ENCODE measurements around the gene ZNF497.

DNA sequence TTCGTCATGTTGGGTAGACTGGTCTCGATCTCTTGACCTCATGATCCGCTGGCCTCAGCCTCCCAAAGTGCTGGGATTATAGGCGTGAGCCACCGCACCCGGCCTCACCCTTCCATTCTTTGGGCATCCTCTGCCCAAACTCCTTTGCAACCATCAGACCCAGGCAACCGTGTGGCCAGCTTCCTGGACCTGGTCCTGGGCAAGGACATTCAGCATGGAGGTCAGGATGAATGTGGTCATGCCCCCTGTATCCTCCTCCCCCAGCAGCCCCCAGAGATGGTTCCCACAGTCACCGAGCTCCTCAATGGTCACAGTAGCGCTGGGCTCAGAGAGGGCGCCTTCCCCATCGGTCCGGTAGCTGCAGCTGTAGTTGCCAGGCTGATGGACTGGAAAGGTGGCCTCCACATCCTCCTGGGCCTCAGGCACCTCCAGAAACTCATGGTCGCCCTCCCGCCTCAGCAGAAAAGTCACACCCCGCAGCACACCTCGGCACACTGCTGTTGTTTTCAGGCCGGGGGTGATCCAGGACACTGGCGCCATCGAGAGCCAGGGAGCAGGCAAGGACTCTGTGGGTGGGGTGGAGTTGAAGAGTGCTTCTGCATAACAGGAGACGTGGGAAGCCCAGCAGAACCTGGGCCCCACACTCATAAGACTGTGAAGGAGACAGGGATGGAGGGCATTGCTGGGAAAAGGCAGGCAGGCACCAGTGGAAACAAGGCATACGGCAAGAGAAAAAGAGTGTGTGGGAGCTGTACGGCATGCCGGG lies 10.4 kb downstream of the ZNF497 start:
- TF ChIP-seq NR2C2 (CRISPR knock-in tag; IDR thresholded peaks at IDR 0.05) (no peak), NR3C1 (CRISPR knock-in tag; conservative IDR thresholded peaks at IDR 0.05; ENCODE audit: low read depth) (no peak), ZNF423 (CRISPR knock-in tag; IDR thresholded peaks at IDR 0.05) (no peak), ETV6 (CRISPR knock-in tag; IDR thresholded peaks at IDR 0.05) (no peak), NFYB (CRISPR knock-in tag; conservative IDR thresholded peaks at IDR 0.05; ENCODE audit: low read depth) (no peak), ZNF121 (CRISPR knock-in tag; IDR thresholded peaks at IDR 0.05) (no peak)
- TF ChIP-seq, protein P1, sequence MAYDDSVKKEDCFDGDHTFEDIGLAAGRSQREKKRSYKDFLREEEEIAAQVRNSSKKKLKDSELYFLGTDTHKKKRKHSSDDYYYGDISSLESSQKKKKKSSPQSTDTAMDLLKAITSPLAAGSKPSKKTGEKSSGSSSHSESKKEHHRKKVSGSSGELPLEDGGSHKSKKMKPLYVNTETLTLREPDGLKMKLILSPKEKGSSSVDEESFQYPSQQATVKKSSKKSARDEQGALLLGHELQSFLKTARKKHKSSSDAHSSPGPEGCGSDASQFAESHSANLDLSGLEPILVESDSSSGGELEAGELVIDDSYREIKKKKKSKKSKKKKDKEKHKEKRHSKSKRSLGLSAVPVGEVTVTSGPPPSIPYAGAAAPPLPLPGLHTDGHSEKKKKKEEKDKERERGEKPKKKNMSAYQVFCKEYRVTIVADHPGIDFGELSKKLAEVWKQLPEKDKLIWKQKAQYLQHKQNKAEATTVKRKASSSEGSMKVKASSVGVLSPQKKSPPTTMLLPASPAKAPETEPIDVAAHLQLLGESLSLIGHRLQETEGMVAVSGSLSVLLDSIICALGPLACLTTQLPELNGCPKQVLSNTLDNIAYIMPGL (CRISPR knock-in tag; IDR thresholded peaks at IDR 0.05), result no peak
- TF ChIP-seq, protein P2, sequence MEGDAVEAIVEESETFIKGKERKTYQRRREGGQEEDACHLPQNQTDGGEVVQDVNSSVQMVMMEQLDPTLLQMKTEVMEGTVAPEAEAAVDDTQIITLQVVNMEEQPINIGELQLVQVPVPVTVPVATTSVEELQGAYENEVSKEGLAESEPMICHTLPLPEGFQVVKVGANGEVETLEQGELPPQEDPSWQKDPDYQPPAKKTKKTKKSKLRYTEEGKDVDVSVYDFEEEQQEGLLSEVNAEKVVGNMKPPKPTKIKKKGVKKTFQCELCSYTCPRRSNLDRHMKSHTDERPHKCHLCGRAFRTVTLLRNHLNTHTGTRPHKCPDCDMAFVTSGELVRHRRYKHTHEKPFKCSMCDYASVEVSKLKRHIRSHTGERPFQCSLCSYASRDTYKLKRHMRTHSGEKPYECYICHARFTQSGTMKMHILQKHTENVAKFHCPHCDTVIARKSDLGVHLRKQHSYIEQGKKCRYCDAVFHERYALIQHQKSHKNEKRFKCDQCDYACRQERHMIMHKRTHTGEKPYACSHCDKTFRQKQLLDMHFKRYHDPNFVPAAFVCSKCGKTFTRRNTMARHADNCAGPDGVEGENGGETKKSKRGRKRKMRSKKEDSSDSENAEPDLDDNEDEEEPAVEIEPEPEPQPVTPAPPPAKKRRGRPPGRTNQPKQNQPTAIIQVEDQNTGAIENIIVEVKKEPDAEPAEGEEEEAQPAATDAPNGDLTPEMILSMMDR (IDR thresholded peaks at IDR 0.05), result no peak
- TF ChIP-seq, protein P3, sequence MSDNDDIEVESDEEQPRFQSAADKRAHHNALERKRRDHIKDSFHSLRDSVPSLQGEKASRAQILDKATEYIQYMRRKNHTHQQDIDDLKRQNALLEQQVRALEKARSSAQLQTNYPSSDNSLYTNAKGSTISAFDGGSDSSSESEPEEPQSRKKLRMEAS (CRISPR knock-in tag; IDR thresholded peaks at IDR 0.05), result no peak
